Epithelial cell of proximal tubule (primary cell): ENCODE results near the gene POLR1B. TPM values are rescaled to one million over a fixed set of nuclear protein-coding genes. Genes with fewer than 3 reads are reported as not detected.

Source experiments
- DNase-seq: peaks from one replicate; pipeline ENCODE4 v3.0.0-alpha.2; 2011; ENCODE audit warnings: low read depth
- H3K4me3 ChIP-seq: 2 replicates; pipeline ENCODE4 v1.5.1; 2011; ENCODE audit warnings: low read depth, mild to moderate bottlenecking, low read length
- total RNA-seq: library from RNA; depleted of rRNA; stranded (reverse); fragments of >200 nt; gene quantifications from 2 replicates; pipeline ENCODE4 v1.2.3, GENCODE V29; 2015
- TF ChIP-seq, protein P1 (sequence below): conservative IDR thresholded peaks from 2 replicates; pipeline ENCODE4 v1.5.1; 2012; ENCODE audit warnings: low read depth, mild to moderate bottlenecking, low read length

POLR1B gene
- total RNA-seq, 1 donor from 2014 or later = 9.7 TPM

DNA sequence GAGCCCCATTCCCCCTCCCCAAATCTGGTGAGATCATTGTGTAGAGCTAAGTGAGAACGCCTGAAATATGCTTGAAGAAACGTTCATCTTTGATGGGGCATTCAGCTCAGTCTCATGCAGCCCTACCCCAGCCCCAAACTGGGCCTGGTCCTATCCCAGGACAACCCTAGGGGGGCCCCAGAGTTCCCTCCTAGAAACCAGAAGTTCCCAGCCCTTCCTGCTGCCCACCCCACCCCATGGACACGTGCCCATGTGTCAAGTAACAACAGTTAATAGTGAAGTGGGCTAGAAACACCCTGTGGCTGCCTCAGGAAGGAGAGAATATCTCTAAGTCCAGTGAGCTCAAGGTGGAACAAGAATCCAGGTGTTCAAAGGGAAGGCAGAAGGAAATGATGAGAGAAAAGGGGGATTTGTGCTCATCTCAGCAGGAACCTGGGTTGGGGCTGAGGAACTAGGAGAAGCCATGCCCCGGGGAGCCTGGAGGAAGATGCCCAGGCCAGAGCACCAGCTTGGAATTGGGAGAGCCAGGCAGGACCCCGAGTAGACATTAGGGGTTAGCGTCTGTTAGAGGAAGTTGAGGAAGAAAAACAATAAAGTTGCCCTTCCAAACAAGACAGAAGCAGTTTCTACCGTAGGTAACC lies 83.3 kb downstream of the POLR1B start:
- TF ChIP-seq, protein P1, sequence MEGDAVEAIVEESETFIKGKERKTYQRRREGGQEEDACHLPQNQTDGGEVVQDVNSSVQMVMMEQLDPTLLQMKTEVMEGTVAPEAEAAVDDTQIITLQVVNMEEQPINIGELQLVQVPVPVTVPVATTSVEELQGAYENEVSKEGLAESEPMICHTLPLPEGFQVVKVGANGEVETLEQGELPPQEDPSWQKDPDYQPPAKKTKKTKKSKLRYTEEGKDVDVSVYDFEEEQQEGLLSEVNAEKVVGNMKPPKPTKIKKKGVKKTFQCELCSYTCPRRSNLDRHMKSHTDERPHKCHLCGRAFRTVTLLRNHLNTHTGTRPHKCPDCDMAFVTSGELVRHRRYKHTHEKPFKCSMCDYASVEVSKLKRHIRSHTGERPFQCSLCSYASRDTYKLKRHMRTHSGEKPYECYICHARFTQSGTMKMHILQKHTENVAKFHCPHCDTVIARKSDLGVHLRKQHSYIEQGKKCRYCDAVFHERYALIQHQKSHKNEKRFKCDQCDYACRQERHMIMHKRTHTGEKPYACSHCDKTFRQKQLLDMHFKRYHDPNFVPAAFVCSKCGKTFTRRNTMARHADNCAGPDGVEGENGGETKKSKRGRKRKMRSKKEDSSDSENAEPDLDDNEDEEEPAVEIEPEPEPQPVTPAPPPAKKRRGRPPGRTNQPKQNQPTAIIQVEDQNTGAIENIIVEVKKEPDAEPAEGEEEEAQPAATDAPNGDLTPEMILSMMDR = no peak
- H3K4me3 ChIP-seq = no peak overlapping the region
- no peak for DNase-seq

DNA sequence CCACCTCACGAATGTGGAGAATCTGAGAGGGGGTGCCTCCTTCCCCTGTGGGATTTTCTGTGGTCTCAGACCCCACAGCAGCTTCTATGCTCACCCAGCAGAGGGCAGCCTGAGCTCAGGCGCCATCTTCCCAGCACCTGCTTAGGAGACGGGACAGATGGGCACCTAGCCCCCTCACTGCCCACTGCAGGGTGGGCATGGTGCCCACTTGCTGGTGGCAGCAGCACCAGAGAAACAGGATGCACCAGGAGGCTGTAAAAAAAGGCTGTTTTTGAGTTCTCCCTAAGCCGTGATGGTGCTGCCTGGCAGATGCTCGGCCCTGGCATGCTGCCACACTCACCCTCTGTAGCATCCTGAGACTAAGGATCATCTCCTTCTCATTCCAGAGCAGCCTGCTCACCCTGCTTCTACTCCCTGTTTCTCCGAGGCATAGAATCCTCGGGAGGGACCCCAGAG lies 84.4 kb downstream of the POLR1B start:
- TF ChIP-seq, protein P1 = peak; percentile 95
- H3K4me3 ChIP-seq = peak overlapping the region; percentile 15
- DNase-seq = no peak

Other genes with a start within 250 kb of the POLR1B start
- gene RGPD8, start 108.8 kb upstream of the POLR1B start, total RNA-seq = 2.4 and 4.3 TPM in 2 replicates
- gene TTL, start 60.3 kb upstream of the POLR1B start, total RNA-seq = 42.3 and 60.9 TPM in 2 replicates
- 30.4 and 42.3 TPM in 2 replicates for gene CHCHD5, start 42.1 kb downstream of the POLR1B start, total RNA-seq
- gene SLC20A1, start 103.5 kb downstream of the POLR1B start, total RNA-seq = 60.1 and 89.7 TPM in 2 replicates
- not detected in 2 replicates for gene NT5DC4, start 178.6 kb downstream of the POLR1B start, total RNA-seq
- gene CKAP2L, start 222.1 kb downstream of the POLR1B start, total RNA-seq = 18.8 and 23.4 TPM in 2 replicates
- gene IL1A, start 242.0 kb downstream of the POLR1B start, total RNA-seq = 1.4 TPM in 2 replicates